Measurements from ENCODE around the gene ANKDD1A.
A peak's percentile ranks its signal among the peaks of the same experiment; 100 is the strongest.

The ANKDD1A gene

GRCh38 chr15:64896371-64897069, 15.2 kb upstream of the ANKDD1A start:
- DNase-seq, result no peak

- DNase-seq, result no peak
Observed at GRCh38 chr15:64897345-64897985, 14.2 kb upstream of the ANKDD1A start.

- no peak for DNase-seq
Observed at GRCh38 chr15:64898406-64898805, 13.3 kb upstream of the ANKDD1A start.

GRCh38 chr15:64901141-64901540, 10.6 kb upstream of the ANKDD1A start:
- DNase-seq, result no peak

GRCh38 chr15:64901914-64902313, 9.8 kb upstream of the ANKDD1A start:
- no peak for DNase-seq

- no peak for DNase-seq
Observed at GRCh38 chr15:64902863-64903262, 8.8 kb upstream of the ANKDD1A start.

GRCh38 chr15:64903326-64903950, 8.3 kb upstream of the ANKDD1A start:
- DNase-seq, result no peak

GRCh38 chr15:64904189-64904588, 7.5 kb upstream of the ANKDD1A start:
- DNase-seq, result no peak

- DNase-seq, result peak; percentile 90
Observed at GRCh38 chr15:64905119-64905831, 6.4 kb upstream of the ANKDD1A start.

GRCh38 chr15:64905941-64906340, 5.8 kb upstream of the ANKDD1A start:
- no peak for DNase-seq

GRCh38 chr15:64906402-64906801, 5.3 kb upstream of the ANKDD1A start:
- DNase-seq, result no peak

- no peak for DNase-seq
Observed at GRCh38 chr15:64907991-64908390, 3.7 kb upstream of the ANKDD1A start.

- no peak for DNase-seq
Observed at GRCh38 chr15:64909546-64909945, 2.2 kb upstream of the ANKDD1A start.

GRCh38 chr15:64912379-64913325, 950 bp downstream of the ANKDD1A start:
- DNase-seq, result no peak

- DNase-seq, result no peak
Observed at GRCh38 chr15:64915518-64916227, 4.0 kb downstream of the ANKDD1A start.

- no peak for DNase-seq
Observed at GRCh38 chr15:64916365-64916764, 4.7 kb downstream of the ANKDD1A start.

GRCh38 chr15:64917211-64917610, 5.5 kb downstream of the ANKDD1A start:
- DNase-seq, result no peak

GRCh38 chr15:64919721-64920120, 8.0 kb downstream of the ANKDD1A start:
- no peak for DNase-seq

GRCh38 chr15:64921711-64922110, 10.0 kb downstream of the ANKDD1A start:
- no peak for DNase-seq

GRCh38 chr15:64923546-64923945, 11.8 kb downstream of the ANKDD1A start:
- DNase-seq, result no peak
